GM23338 (cell line): Measurements from ENCODE around the gene SNPH. TPM values are rescaled to one million over a fixed set of nuclear protein-coding genes. Genes with fewer than 3 reads are reported as not detected.

Experiments used
- ATAC-seq: fragments of 200-7000 bp; cut with Tn5 transposase; 3 replicates; pipeline ENCODE4 v1.9.1; 2020
- DNase-seq: peaks from one replicate; pipeline ENCODE4 v3.0.0-alpha.2; 2015; ENCODE audit warnings: low spot score
- H2AFZ ChIP-seq: fragments of 200-600 bp; sonication (generic); 2 replicates; pipeline ENCODE4 v1.8.0; 2016; ENCODE audit warnings: antibody characterized with exemption, mild to moderate bottlenecking, moderate library complexity
- H3F3A ChIP-seq: fragments of 200-600 bp; sonication (generic); replicated peaks from 2 replicates; pipeline ENCODE4 v1.8.0; 2017; ENCODE audit warnings: antibody characterized with exemption, mixed run types, low read depth
- H3K27ac ChIP-seq: fragments of 200-600 bp; sonication (generic); 2 replicates; pipeline ENCODE4 v1.6.1; 2016; ENCODE audit warnings: low read depth
- H3K27me3 ChIP-seq: fragments of 200-600 bp; sonication (generic); 2 replicates; pipeline ENCODE4 v1.8.0; 2016; ENCODE audit warnings: mild to moderate bottlenecking, mixed run types, moderate library complexity; ENCODE audit not compliant: insufficient read depth
- H3K36me3 ChIP-seq: fragments of 200-600 bp; sonication (generic); 2 replicates; pipeline ENCODE4 v1.8.0; 2016; ENCODE audit warnings: mild to moderate bottlenecking; ENCODE audit not compliant: insufficient read depth
- H3K4me1 ChIP-seq: fragments of 200-600 bp; sonication (generic); 2 replicates; pipeline ENCODE4 v1.8.0; 2016; ENCODE audit warnings: mild to moderate bottlenecking, moderate library complexity; ENCODE audit not compliant: insufficient read depth
- H3K4me2 ChIP-seq: fragments of 200-600 bp; sonication (generic); 2 replicates; pipeline ENCODE4 v1.7.1; 2017; ENCODE audit warnings: mixed run types
- H3K4me3 ChIP-seq: fragments of 200-600 bp; sonication (generic); 2 replicates; pipeline ENCODE4 v1.6.1; 2016; ENCODE audit warnings: mixed run types
- H3K79me2 ChIP-seq: fragments of 200-600 bp; sonication (generic); replicated peaks from 2 replicates; pipeline ENCODE4 v1.8.0; 2017; ENCODE audit warnings: mild to moderate bottlenecking; ENCODE audit not compliant: insufficient read depth
- H3K9me2 ChIP-seq: fragments of 200-600 bp; sonication (generic); 2 replicates; pipeline ENCODE4 v1.8.0; 2017; ENCODE audit not compliant: insufficient read depth
- H4K20me1 ChIP-seq: fragments of 200-600 bp; sonication (generic); replicated peaks from 2 replicates; pipeline ENCODE4 v1.8.0; 2017; ENCODE audit warnings: mild to moderate bottlenecking; ENCODE audit not compliant: insufficient read depth
- H3K27ac Mint-ChIP-seq: 2 replicates; pipeline ENCODE4 v1.8.0; 2020; ENCODE audit warnings: inconsistent platforms, mild to moderate bottlenecking, moderate library complexity, mixed read lengths
- H3K27me3 Mint-ChIP-seq: 3 replicates; pipeline ENCODE4 v1.8.0; 2022; ENCODE audit warnings: low read depth, mild to moderate bottlenecking, moderate library complexity, mixed read lengths, inconsistent platforms; ENCODE audit not compliant: insufficient read depth, poor library complexity
- H3K36me3 Mint-ChIP-seq: 3 replicates; pipeline ENCODE4 v1.8.0; 2021; ENCODE audit warnings: low read depth, mild to moderate bottlenecking, inconsistent platforms, moderate library complexity, mixed read lengths
- H3K4me1 Mint-ChIP-seq: 3 replicates; pipeline ENCODE4 v1.8.0; 2020; ENCODE audit warnings: mild to moderate bottlenecking, inconsistent platforms, mixed read lengths
- H3K4me3 Mint-ChIP-seq: 3 replicates; pipeline ENCODE4 v1.8.0; 2021; ENCODE audit warnings: moderate library complexity, mild to moderate bottlenecking, inconsistent platforms, mixed read lengths
- H3K9me3 Mint-ChIP-seq: 3 replicates; pipeline ENCODE4 v1.8.0; 2020; ENCODE audit warnings: moderate library complexity, mild to moderate bottlenecking, inconsistent platforms, mixed read lengths
- CTCF ChIP-seq, 2 experiments: fragments of 200-600 bp in 1 of 2; sonication (generic) in 1 of 2; conservative IDR thresholded peaks; 2 replicates each; pipeline versions ENCODE4 v1.5.1 to v1.6.1; 2016 to 2017; ENCODE audit warnings: antibody characterized with exemption in 2 of 2, low read depth in 2 of 2, mild to moderate bottlenecking in 2 of 2, moderate library complexity in 1 of 2
- EZH2 ChIP-seq: fragments of 200-600 bp; sonication (generic); IDR thresholded peaks from one replicate; pipeline ENCODE4 v1.8.0; 2017; ENCODE audit warnings: antibody characterized with exemption, mild to moderate bottlenecking, low read depth; ENCODE audit not compliant: unreplicated experiment
- EZH2phosphoT487 ChIP-seq: fragments of 200-600 bp; sonication (generic); IDR thresholded peaks from one replicate; pipeline ENCODE4 v1.8.1; 2018; ENCODE audit warnings: antibody characterized with exemption; ENCODE audit not compliant: unreplicated experiment
- JUNB ChIP-seq: IDR thresholded peaks from one replicate; pipeline ENCODE4 v1.6.1; 2016; ENCODE audit warnings: antibody characterized with exemption; ENCODE audit not compliant: unreplicated experiment
- NANOG ChIP-seq: IDR thresholded peaks from 2 replicates; pipeline ENCODE4 v1.6.1; 2016; ENCODE audit warnings: antibody characterized with exemption, borderline replicate concordance
- POLR2AphosphoS5 ChIP-seq: IDR thresholded peaks from 2 replicates; pipeline ENCODE4 v1.6.1; 2016; ENCODE audit warnings: antibody characterized with exemption, low read depth
- STAT1 ChIP-seq: IDR thresholded peaks from one replicate; pipeline ENCODE4 v1.6.1; 2016; ENCODE audit warnings: antibody characterized with exemption; ENCODE audit not compliant: unreplicated experiment
- ZNF114 ChIP-seq: fragments of 250-450 bp; sonication (Bioruptor Pico); IDR thresholded peaks from 2 replicates; pipeline ENCODE4 v1.5.0; 2020; ENCODE audit warnings: mild to moderate bottlenecking, moderate library complexity
- ZNF331 ChIP-seq: fragments of 250-450 bp; sonication (Bioruptor Pico); IDR thresholded peaks from 2 replicates; pipeline ENCODE4 v1.5.0; 2020; ENCODE audit warnings: low read depth, mild to moderate bottlenecking, moderate library complexity
- ZNF462 ChIP-seq: fragments of 250-450 bp; sonication (Bioruptor Pico); IDR thresholded peaks from 2 replicates; pipeline ENCODE4 v1.5.0; 2020; ENCODE audit warnings: mild to moderate bottlenecking, moderate library complexity
- polyA plus RNA-seq: library from polyadenylated mRNA; unstranded; fragments of >200 nt; fragmentation: Nextera tagmentation; extraction: Ambion mirVana; gene quantifications from 2 replicates; pipeline ENCODE4 v1.2.1, GENCODE V29; 2016
- total RNA-seq: library from RNA; depleted of rRNA; stranded (reverse); fragments of >200 nt; shearing (Covaris generic); gene quantifications from 2 replicates; pipeline ENCODE4 v1.2.3, GENCODE V29; 2014

Gene SNPH
- total and polyA plus RNA-seq, 2 experiments from 2014 or later, result 1.5 to 5.8 TPM

- H3K79me2 ChIP-seq, result peaks cover 33% of the 10 kb centered on the region
- Mint-ChIP-seq H3K27ac (no peak overlapping the region), H3K36me3 (no peaks in the 10 kb centered on the region; the same call in 1 of the 3 replicates), H3K27me3 (peaks cover 7% of the 10 kb centered on the region), H3K9me3 (no peaks in the 10 kb centered on the region), H3K4me3 (no peak overlapping the region), H3K4me1 (peaks cover 8% of the 10 kb centered on the region; the same call in 2 of the 3 replicates)
- H3K36me3 ChIP-seq, result no peaks in the 10 kb centered on the region
- no peaks in the 10 kb centered on the region for H3K9me2 ChIP-seq
- peaks cover 7% of the 10 kb centered on the region for H3K4me1 ChIP-seq
- no peak for DNase-seq
- no peaks in the 10 kb centered on the region for H3F3A ChIP-seq
- no peak overlapping the region for H3K27ac ChIP-seq
- TF ChIP-seq EZH2phosphoT487, result no peak
- no peak for TF ChIP-seq ZNF331
- TF ChIP-seq POLR2AphosphoS5, result no peak
- TF ChIP-seq ZNF114 (CRISPR knock-in tag), result no peak
- peaks cover 16% of the 10 kb centered on the region; the same call in 1 of the 2 replicates for H4K20me1 ChIP-seq
- ATAC-seq, result no peak
- H3K27me3 ChIP-seq, result no peaks in the 10 kb centered on the region
- H2AFZ ChIP-seq, result no peak overlapping the region
- H3K4me3 ChIP-seq, result no peak overlapping the region
- H3K4me2 ChIP-seq, result peak overlapping the region; percentile 88; the same call in 1 of the 2 replicates
These were observed 57.9 kb downstream of the SNPH start for GRCh38 chr20:1323830-1324597.

GRCh38 chr20:1324598-1325172 lies 58.6 kb downstream of the SNPH start:
- Mint-ChIP-seq H3K4me1 (peaks cover 8% of the 10 kb centered on the region; the same call in 2 of the 3 replicates), H3K9me3 (no peaks in the 10 kb centered on the region), H3K27me3 (peaks cover 7% of the 10 kb centered on the region), H3K4me3 (no peak overlapping the region), H3K27ac (no peak overlapping the region), H3K36me3 (no peaks in the 10 kb centered on the region; the same call in 1 of the 3 replicates)
- peaks cover 16% of the 10 kb centered on the region; the same call in 1 of the 2 replicates for H4K20me1 ChIP-seq
- no peaks in the 10 kb centered on the region for H3K36me3 ChIP-seq
- no peak for DNase-seq
- H3F3A ChIP-seq, result no peaks in the 10 kb centered on the region
- peaks cover 7% of the 10 kb centered on the region for H3K4me1 ChIP-seq
- peak overlapping the region; percentile 88 for H3K4me2 ChIP-seq
- peak; percentile 7; the same call in 2 of the 3 replicates for ATAC-seq
- H3K79me2 ChIP-seq, result peaks cover 36% of the 10 kb centered on the region
- H3K9me2 ChIP-seq, result no peaks in the 10 kb centered on the region
- peak overlapping the region; percentile 94 for H3K4me3 ChIP-seq
- no peak overlapping the region for H3K27ac ChIP-seq
- peak overlapping the region; percentile 61; the same call in 1 of the 2 replicates for H2AFZ ChIP-seq
- no peaks in the 10 kb centered on the region for H3K27me3 ChIP-seq
- TF ChIP-seq ZNF462 (CRISPR knock-in tag), result no peak
- TF ChIP-seq POLR2AphosphoS5, result no peak
- no peak for TF ChIP-seq NANOG
- no peak for TF ChIP-seq JUNB
- TF ChIP-seq STAT1, result no peak
- TF ChIP-seq EZH2, result no peak
- no peak for TF ChIP-seq ZNF114 (CRISPR knock-in tag)
- TF ChIP-seq EZH2phosphoT487, result no peak
- TF ChIP-seq CTCF (conservative IDR thresholded peaks at IDR 0.05; ENCODE audit: low read depth in 2 of 2), result no peak
